H9 (cell line): ENCODE measurements around the gene PID1. TPM values are rescaled to one million over a fixed set of nuclear protein-coding genes. Genes with fewer than 3 reads are reported as not detected.

Source experiments
- DNase-seq: peaks from one replicate; pipeline ENCODE4 v3.0.0-alpha.2; 2017
- H2AFZ ChIP-seq: one replicate; pipeline ENCODE4 v1.6.1; 2013; ENCODE audit warnings: mild to moderate bottlenecking, low read length, control low read depth, moderate library complexity
- H2AK5ac ChIP-seq: 2 replicates; pipeline ENCODE4 v1.6.1; 2013; ENCODE audit warnings: low read length, control low read depth, mixed read lengths; ENCODE audit not compliant: insufficient read length
- H2BK120ac ChIP-seq: one replicate; pipeline ENCODE4 v1.6.1; 2013; ENCODE audit warnings: low read depth, mild to moderate bottlenecking, low read length, control low read depth, inconsistent platforms; ENCODE audit not compliant: poor library complexity, severe bottlenecking
- H2BK12ac ChIP-seq: 2 replicates; pipeline ENCODE4 v1.6.1; 2013; ENCODE audit warnings: low read length, control low read depth, mixed read lengths, low read depth; ENCODE audit not compliant: insufficient read length
- H2BK15ac ChIP-seq: 2 replicates; pipeline ENCODE4 v1.6.1; 2013; ENCODE audit warnings: low read depth, low read length, control low read depth
- H2BK20ac ChIP-seq: one replicate; pipeline ENCODE4 v1.6.1; 2013; ENCODE audit warnings: low read depth, mild to moderate bottlenecking, low read length, control low read depth, inconsistent platforms; ENCODE audit not compliant: poor library complexity, severe bottlenecking
- H2BK5ac ChIP-seq: 2 replicates; pipeline ENCODE4 v1.6.1; 2013; ENCODE audit warnings: low read length, control low read depth, mixed read lengths; ENCODE audit not compliant: insufficient read length
- H3K14ac ChIP-seq: 2 replicates; pipeline ENCODE4 v1.6.1; 2013; ENCODE audit warnings: low read length, control low read depth; ENCODE audit not compliant: insufficient read depth
- H3K18ac ChIP-seq: 2 replicates; pipeline ENCODE4 v1.6.1; 2013; ENCODE audit warnings: low read depth, mild to moderate bottlenecking, mixed read lengths, low read length, control low read depth; ENCODE audit not compliant: insufficient read length
- H3K23ac ChIP-seq: 2 replicates; pipeline ENCODE4 v1.6.1; 2013; ENCODE audit warnings: low read length, control low read depth, mixed read lengths, low read depth; ENCODE audit not compliant: insufficient read length
- H3K23me2 ChIP-seq: 2 replicates; pipeline ENCODE4 v1.6.1; 2013; ENCODE audit warnings: low read depth, mild to moderate bottlenecking, mixed read lengths, low read length, control low read depth; ENCODE audit not compliant: insufficient read length, poor library complexity, severe bottlenecking
- H3K27ac ChIP-seq: 2 replicates; pipeline ENCODE4 v1.5.1; 2013; ENCODE audit warnings: low read length, control low read depth, mixed read lengths, low read depth; ENCODE audit not compliant: insufficient read length
- H3K27me3 ChIP-seq: 2 replicates; pipeline ENCODE4 v1.6.1; 2013; ENCODE audit warnings: low read length, control low read depth, inconsistent platforms; ENCODE audit not compliant: insufficient read depth
- H3K4ac ChIP-seq: 2 replicates; pipeline ENCODE4 v1.6.1; 2013; ENCODE audit warnings: low read depth, mild to moderate bottlenecking, control low read depth, inconsistent platforms, low read length, moderate library complexity
- H3K4me1 ChIP-seq: 2 replicates; pipeline ENCODE4 v1.6.1; 2013; ENCODE audit warnings: low read length, control low read depth, inconsistent platforms; ENCODE audit not compliant: insufficient read depth
- H3K4me2 ChIP-seq: 2 replicates; pipeline ENCODE4 v1.6.1; 2013; ENCODE audit warnings: low read length, control low read depth, mixed read lengths; ENCODE audit not compliant: insufficient read length, insufficient read depth
- H3K56ac ChIP-seq: 2 replicates; pipeline ENCODE4 v1.6.1; 2013; ENCODE audit warnings: low read depth, mild to moderate bottlenecking, mixed read lengths, low read length, control low read depth; ENCODE audit not compliant: insufficient read length
- H3K79me1 ChIP-seq: 2 replicates; pipeline ENCODE4 v1.6.1; 2013; ENCODE audit warnings: low read depth, mild to moderate bottlenecking, moderate library complexity, low read length, control low read depth, inconsistent platforms; ENCODE audit not compliant: insufficient read depth, poor library complexity, severe bottlenecking
- H3K79me2 ChIP-seq: 2 replicates; pipeline ENCODE4 v1.6.1; 2013; ENCODE audit warnings: low read length, control low read depth, inconsistent platforms; ENCODE audit not compliant: insufficient read depth
- H3K9ac ChIP-seq: 2 replicates; pipeline ENCODE4 v1.6.1; 2013; ENCODE audit warnings: low read length, control low read depth, mixed read lengths; ENCODE audit not compliant: insufficient read length; ENCODE audit errors: extremely low read depth
- H3K9me3 ChIP-seq: one replicate; pipeline ENCODE4 v1.6.1; 2013; ENCODE audit warnings: low read depth, low read length, inconsistent platforms; ENCODE audit not compliant: control insufficient read depth
- H3T11ph ChIP-seq: one replicate; pipeline ENCODE4 v1.6.1; 2013; ENCODE audit warnings: mild to moderate bottlenecking, low read length, control low read depth, inconsistent platforms
- H4K20me1 ChIP-seq: one replicate; pipeline ENCODE4 v1.6.1; 2013; ENCODE audit not compliant: control insufficient read depth, insufficient read length, insufficient read depth
- H4K5ac ChIP-seq: 2 replicates; pipeline ENCODE4 v1.6.1; 2013; ENCODE audit warnings: low read depth, mild to moderate bottlenecking, mixed read lengths, low read length, control low read depth; ENCODE audit not compliant: insufficient read length
- H4K8ac ChIP-seq: replicated peaks from 2 replicates; pipeline ENCODE4 v1.6.1; 2013; ENCODE audit warnings: low read length, control low read depth, mixed read lengths, low read depth; ENCODE audit not compliant: insufficient read length
- H4K91ac ChIP-seq: 2 replicates; pipeline ENCODE4 v1.6.1; 2013; ENCODE audit warnings: low read depth, mild to moderate bottlenecking, moderate library complexity, mixed read lengths, low read length, control low read depth; ENCODE audit not compliant: insufficient read length
- H3K27ac Mint-ChIP-seq, 3 experiments: 2 replicates in 2 of 3; 3 replicates in 1 of 3; pipeline ENCODE4 v1.8.0; 2020 to 2021; ENCODE audit warnings: mixed read lengths in 3 of 3, mild to moderate bottlenecking in 1 of 3, moderate library complexity in 1 of 3
- H3K27me3 Mint-ChIP-seq: 2 replicates; pipeline ENCODE4 v1.8.0; 2021; ENCODE audit warnings: low read depth, mild to moderate bottlenecking, moderate library complexity, mixed read lengths
- H3K36me3 Mint-ChIP-seq, 3 experiments: 2 replicates in 2 of 3; 3 replicates in 1 of 3; pipeline ENCODE4 v1.8.0; 2020 to 2021; ENCODE audit warnings: low read depth in 3 of 3, mixed read lengths in 3 of 3; ENCODE audit not compliant: insufficient read depth in 1 of 3
- H3K4me1 Mint-ChIP-seq, 2 experiments: 2 replicates each; pipeline ENCODE4 v1.8.0; 2020; ENCODE audit warnings: mixed read lengths in 2 of 2
- H3K4me3 Mint-ChIP-seq, 2 experiments: 2 replicates in 1 of 2; 3 replicates in 1 of 2; pipeline ENCODE4 v1.8.0; 2020 to 2021; ENCODE audit warnings: mild to moderate bottlenecking in 2 of 2, mixed read lengths in 2 of 2, moderate library complexity in 1 of 2
- H3K9me3 Mint-ChIP-seq, 2 experiments: 2 replicates in 1 of 2; 3 replicates in 1 of 2; pipeline ENCODE4 v1.8.0; 2020; ENCODE audit warnings: mild to moderate bottlenecking in 2 of 2, mixed read lengths in 2 of 2, moderate library complexity in 1 of 2
- whole genome bisulfite sequencing: extraction: QIAGEN DNeasy Blood & Tissue Kit; methylation state at CpG from one replicate; pipeline ENCODE4 v1.1.7; 2013; ENCODE audit warnings: missing lambda C conversion rate, low lambda C conversion rate, mixed read lengths; ENCODE audit not compliant: insufficient read length; ENCODE audit errors: extremely low coverage; 5-methylcytosine and 5-hydroxymethylcytosine counted together
- total RNA-seq: library from RNA; stranded (reverse); gene quantifications from 2 replicates; pipeline ENCODE4 v1.2.1, GENCODE V29; 2021
- TF ChIP-seq, protein P1 (sequence below): fragments of 200-600 bp; sonication (generic); conservative IDR thresholded peaks from 3 replicates; pipeline ENCODE4 v1.8.0; 2021; ENCODE audit warnings: antibody characterized with exemption, mild to moderate bottlenecking

The PID1 gene
- total RNA-seq, 1 experiment from 2014 or later = 1.4 TPM

GRCh38 chr2:229044581-229044980 lies 226.5 kb downstream of the PID1 start:
- Histone ChIP-seq H3K79me2 (no peaks in the 10 kb centered on the region), H2BK20ac (no peak overlapping the region), H3K79me1 (no peaks in the 10 kb centered on the region), H4K8ac (no peak overlapping the region), H2BK120ac (no peak overlapping the region), H3K4me1 (no peaks in the 10 kb centered on the region), H3K4ac (no peak overlapping the region), H3K23ac (no peak overlapping the region), H3K9me3 (no peaks in the 10 kb centered on the region), H2BK5ac (no peak overlapping the region), H3K23me2 (no peaks in the 10 kb centered on the region), H2AFZ (no peak overlapping the region), H2BK15ac (no peak overlapping the region), H3K27me3 (no peaks in the 10 kb centered on the region), H4K5ac (no peak overlapping the region), H2AK5ac (no peak overlapping the region), H3K18ac (no peak overlapping the region), H3K14ac (no peak overlapping the region), H4K91ac (no peak overlapping the region), H2BK12ac (no peak overlapping the region), H4K20me1 (no peaks in the 10 kb centered on the region), H3K27ac (no peak overlapping the region), H3K56ac (no peak overlapping the region), H3K9ac (no peak overlapping the region), H3T11ph (no peak overlapping the region), H3K4me2 (no peak overlapping the region)
- Mint-ChIP-seq H3K36me3 (no peaks in the 10 kb centered on the region), H3K9me3 (no peaks in the 10 kb centered on the region), H3K27me3 (no peaks in the 10 kb centered on the region), H3K4me3 (no peak overlapping the region), H3K27ac (no peak overlapping the region), H3K4me1 (peaks cover 9 to 16% of the 10 kb centered on the region in 2 experiments; a peak in 3 of 4 replicates)
- TF ChIP-seq, protein P1, sequence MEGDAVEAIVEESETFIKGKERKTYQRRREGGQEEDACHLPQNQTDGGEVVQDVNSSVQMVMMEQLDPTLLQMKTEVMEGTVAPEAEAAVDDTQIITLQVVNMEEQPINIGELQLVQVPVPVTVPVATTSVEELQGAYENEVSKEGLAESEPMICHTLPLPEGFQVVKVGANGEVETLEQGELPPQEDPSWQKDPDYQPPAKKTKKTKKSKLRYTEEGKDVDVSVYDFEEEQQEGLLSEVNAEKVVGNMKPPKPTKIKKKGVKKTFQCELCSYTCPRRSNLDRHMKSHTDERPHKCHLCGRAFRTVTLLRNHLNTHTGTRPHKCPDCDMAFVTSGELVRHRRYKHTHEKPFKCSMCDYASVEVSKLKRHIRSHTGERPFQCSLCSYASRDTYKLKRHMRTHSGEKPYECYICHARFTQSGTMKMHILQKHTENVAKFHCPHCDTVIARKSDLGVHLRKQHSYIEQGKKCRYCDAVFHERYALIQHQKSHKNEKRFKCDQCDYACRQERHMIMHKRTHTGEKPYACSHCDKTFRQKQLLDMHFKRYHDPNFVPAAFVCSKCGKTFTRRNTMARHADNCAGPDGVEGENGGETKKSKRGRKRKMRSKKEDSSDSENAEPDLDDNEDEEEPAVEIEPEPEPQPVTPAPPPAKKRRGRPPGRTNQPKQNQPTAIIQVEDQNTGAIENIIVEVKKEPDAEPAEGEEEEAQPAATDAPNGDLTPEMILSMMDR = no peak
- WGBS = no CpG with 5 or more reads among the region's 4 CpGs
- DNase-seq = no peak
